ENCODE data around the gene TNFAIP8. TPM values are rescaled to one million over a fixed set of nuclear protein-coding genes. Genes with fewer than 3 reads are reported as not detected.
A peak's percentile ranks its signal among the peaks of the same experiment; 100 is the strongest.

TNFAIP8 gene
- total and polyA plus RNA-seq, 10 of the 15 experiments (the other 5 are each of a cell fraction or from before 2014, with no cell fraction given), result 124 to 324 (median 177) TPM

GRCh38 chr5:119367502-119368237, 11.9 kb downstream of the TNFAIP8 start (continued):
- TF ChIP-seq PBX3 (IDR thresholded peaks at IDR 0.05; ENCODE audit: insufficient replicate concordance, low read depth, low read length) (peak; percentile 23), CUX1 (IDR thresholded peaks at IDR 0.05; ENCODE audit: insufficient replicate concordance, low read depth, low read length) (no peak), BCLAF1 (IDR thresholded peaks at IDR 0.05) (no peak), CBX3 (IDR thresholded peaks at IDR 0.05; ENCODE audit: borderline replicate concordance, low read depth) (no peak), TCF3 (IDR thresholded peaks at IDR 0.05; ENCODE audit: borderline replicate concordance, insufficient read depth, low read depth, low read length) (0 out of 2 replicates have a peak, but pooled peaks have one; percentile 55), REST (IDR thresholded peaks at IDR 0.05; ENCODE audit: low read depth, low read length) (no peak), PKNOX1 (IDR thresholded peaks at IDR 0.05) (peak; percentile 83), ZNF592 (IDR thresholded peaks at IDR 0.05) (no peak)

Measured in GM12878 (cell line).